ENCODE data around the gene SPEG.

DNA sequence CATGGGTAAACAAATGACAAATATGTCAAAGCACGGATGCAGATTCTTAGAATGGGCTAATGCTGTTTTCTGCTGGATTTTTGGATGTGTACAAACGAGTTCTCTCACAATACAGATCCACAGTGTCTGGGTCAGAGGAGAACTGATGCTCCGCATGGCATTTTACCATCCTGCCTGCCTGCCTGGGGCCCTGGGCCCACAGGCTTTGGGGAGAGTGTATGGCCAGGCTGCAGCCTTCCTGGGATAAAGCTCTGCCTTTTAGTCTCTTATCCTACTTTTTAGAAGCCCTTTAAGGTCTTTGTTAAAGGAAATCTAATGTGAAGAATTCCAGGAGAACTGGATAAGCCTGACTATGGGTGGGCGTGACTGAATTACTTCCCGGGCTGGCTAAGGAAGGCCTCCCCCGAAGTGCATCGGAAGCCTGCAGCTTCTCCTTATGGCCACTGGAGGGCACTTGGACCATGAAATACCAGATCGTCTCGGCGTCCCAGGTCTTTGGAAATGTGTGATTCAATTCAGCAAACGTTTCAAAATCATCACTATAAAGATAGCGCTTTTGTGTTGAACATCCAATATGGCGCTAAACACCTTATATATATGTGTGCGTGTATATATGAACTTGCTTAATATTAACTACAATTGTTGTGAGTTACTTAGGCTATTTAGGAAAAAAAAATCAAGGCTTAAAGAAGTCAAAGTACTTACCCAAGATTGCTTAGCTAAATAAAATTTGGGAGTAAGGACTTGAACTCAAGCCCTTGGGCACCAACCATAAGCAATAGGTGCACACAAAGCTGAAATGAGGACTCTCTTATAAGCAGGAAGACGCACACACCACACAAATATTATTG lies 31.8 kb upstream of the SPEG start:
- TF ChIP-seq, protein P1, sequence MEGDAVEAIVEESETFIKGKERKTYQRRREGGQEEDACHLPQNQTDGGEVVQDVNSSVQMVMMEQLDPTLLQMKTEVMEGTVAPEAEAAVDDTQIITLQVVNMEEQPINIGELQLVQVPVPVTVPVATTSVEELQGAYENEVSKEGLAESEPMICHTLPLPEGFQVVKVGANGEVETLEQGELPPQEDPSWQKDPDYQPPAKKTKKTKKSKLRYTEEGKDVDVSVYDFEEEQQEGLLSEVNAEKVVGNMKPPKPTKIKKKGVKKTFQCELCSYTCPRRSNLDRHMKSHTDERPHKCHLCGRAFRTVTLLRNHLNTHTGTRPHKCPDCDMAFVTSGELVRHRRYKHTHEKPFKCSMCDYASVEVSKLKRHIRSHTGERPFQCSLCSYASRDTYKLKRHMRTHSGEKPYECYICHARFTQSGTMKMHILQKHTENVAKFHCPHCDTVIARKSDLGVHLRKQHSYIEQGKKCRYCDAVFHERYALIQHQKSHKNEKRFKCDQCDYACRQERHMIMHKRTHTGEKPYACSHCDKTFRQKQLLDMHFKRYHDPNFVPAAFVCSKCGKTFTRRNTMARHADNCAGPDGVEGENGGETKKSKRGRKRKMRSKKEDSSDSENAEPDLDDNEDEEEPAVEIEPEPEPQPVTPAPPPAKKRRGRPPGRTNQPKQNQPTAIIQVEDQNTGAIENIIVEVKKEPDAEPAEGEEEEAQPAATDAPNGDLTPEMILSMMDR (IDR thresholded peaks at IDR 0.05 in 8 of 11, conservative IDR thresholded peaks at IDR 0.05 in 3 of 11), result peak; percentile 72 to 93 (median 87)
- TF ChIP-seq POLR2AphosphoS5 (IDR thresholded peaks at IDR 0.05), result no peak
- no peak for TF ChIP-seq POLR2A (IDR thresholded peaks at IDR 0.05)
